ENCODE data around the gene LEFTY2. TPM values are rescaled to one million over a fixed set of nuclear protein-coding genes. Genes with fewer than 3 reads are reported as not detected.
"Not testable (repeated sequence)": the region's sequence is repeated elsewhere in the genome, so short reads cannot be mapped to it uniquely, and the experiment has no call there.

The LEFTY2 gene
- total RNA-seq, 1 experiment from 2014 or later = not detected

DNA sequence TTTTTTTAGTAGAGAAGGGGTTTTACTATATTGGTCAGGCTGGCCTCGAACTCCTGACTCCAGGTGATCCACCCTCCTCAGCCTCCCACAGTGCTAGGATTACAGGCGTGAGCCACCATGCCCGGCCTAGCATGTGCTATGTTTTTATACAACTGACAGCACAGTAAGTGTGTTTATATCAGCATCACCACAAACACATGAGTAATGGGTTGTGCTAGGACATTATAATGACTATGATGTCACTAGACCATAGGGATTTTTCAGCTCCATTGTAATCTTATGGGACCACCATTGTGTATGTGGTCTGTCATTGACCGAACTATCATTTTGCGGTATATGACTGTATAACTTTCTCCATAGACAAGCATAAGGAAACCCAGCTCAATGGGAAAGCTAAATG lies 6.3 kb downstream of the LEFTY2 start:
- Mint-ChIP-seq H3K36me3 (ENCODE audit: insufficient read depth, unreplicated experiment) (no peaks in the 10 kb centered on the region), H3K27me3 (ENCODE audit: insufficient read depth, unreplicated experiment) (no peaks in the 10 kb centered on the region), H3K27ac (ENCODE audit: low read depth, unreplicated experiment) (no peak overlapping the region), H3K4me1 (ENCODE audit: insufficient read depth, unreplicated experiment) (peaks cover 15% of the 10 kb centered on the region), H3K9me3 (ENCODE audit: unreplicated experiment) (no peaks in the 10 kb centered on the region), H3K4me3 (ENCODE audit: unreplicated experiment) (no peak overlapping the region)
- ChIA-PET POLR2A (interaction anchor here (0.9 to 8.4 kb wide), 4 partner anchors 11 to 159 kb away, joined by 3 to 120 read pairs (median 6); partner anchors contain the start of gene PYCR2), CTCF (interaction anchor here (0.6 to 1.2 kb wide), 4 partner anchors 12 to 396 kb away, joined by 3 to 5 read pairs (median 4); no protein-coding TSS in a partner anchor)
- TF ChIP-seq, protein P1, sequence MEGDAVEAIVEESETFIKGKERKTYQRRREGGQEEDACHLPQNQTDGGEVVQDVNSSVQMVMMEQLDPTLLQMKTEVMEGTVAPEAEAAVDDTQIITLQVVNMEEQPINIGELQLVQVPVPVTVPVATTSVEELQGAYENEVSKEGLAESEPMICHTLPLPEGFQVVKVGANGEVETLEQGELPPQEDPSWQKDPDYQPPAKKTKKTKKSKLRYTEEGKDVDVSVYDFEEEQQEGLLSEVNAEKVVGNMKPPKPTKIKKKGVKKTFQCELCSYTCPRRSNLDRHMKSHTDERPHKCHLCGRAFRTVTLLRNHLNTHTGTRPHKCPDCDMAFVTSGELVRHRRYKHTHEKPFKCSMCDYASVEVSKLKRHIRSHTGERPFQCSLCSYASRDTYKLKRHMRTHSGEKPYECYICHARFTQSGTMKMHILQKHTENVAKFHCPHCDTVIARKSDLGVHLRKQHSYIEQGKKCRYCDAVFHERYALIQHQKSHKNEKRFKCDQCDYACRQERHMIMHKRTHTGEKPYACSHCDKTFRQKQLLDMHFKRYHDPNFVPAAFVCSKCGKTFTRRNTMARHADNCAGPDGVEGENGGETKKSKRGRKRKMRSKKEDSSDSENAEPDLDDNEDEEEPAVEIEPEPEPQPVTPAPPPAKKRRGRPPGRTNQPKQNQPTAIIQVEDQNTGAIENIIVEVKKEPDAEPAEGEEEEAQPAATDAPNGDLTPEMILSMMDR (IDR thresholded peaks at IDR 0.05; ENCODE audit: unreplicated experiment) = no peak
- BruUV-seq (replicated peaks) = no TSS peak
- DNase-seq (ENCODE audit: unreplicated experiment) = no peak
- intact Hi-C loops (cut with micrococcal nuclease) = no loop called here

DNA sequence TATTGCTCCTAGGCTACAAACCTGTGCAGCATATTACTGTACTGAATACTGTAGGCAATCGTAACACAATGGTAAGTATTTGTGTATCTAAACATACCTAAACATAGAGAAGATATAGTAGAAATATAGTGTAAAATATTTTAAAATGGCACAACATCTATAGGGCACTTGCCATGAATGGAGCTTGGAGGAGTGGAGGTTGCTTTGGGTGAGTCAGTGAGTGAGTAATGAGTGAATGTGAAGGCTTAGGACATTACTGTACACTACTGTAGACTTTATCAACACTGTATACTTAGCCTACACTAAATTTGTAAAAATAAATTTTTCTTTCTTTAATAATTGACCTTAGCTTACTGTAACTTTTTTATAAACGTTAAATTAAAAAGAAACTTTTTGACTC lies 7.9 kb downstream of the LEFTY2 start:
- TF ChIP-seq, protein P1 (IDR thresholded peaks at IDR 0.05; ENCODE audit: unreplicated experiment) = no peak
- POLR2A ChIA-PET = interaction anchor here (0.6 to 8.4 kb wide), 7 partner anchors 10 to 397 kb away, joined by 3 to 120 read pairs (median 4); partner anchors contain the start of genes PYCR2, SRP9 and TMEM63A
- no peak overlapping the region for H3K4me3 Mint-ChIP-seq (ENCODE audit: unreplicated experiment)
- DNase-seq (ENCODE audit: unreplicated experiment) = peak; percentile 74
- H3K27ac Mint-ChIP-seq (ENCODE audit: low read depth, unreplicated experiment) = no peak overlapping the region
- H3K36me3 Mint-ChIP-seq (ENCODE audit: insufficient read depth, unreplicated experiment) = no peaks in the 10 kb centered on the region
- BruUV-seq (replicated peaks) = no TSS peak
- H3K9me3 Mint-ChIP-seq (ENCODE audit: unreplicated experiment) = no peaks in the 10 kb centered on the region
- CTCF ChIA-PET = interaction anchor here (0.5 to 1.0 kb wide), 3 partner anchors 11 to 78 kb away, joined by 3 to 5 read pairs (median 4); no protein-coding TSS in a partner anchor
- intact Hi-C loops (cut with micrococcal nuclease) = no loop called here
- H3K4me1 Mint-ChIP-seq (ENCODE audit: insufficient read depth, unreplicated experiment) = peaks cover 15% of the 10 kb centered on the region
- no peaks in the 10 kb centered on the region for H3K27me3 Mint-ChIP-seq (ENCODE audit: insufficient read depth, unreplicated experiment)

DNA sequence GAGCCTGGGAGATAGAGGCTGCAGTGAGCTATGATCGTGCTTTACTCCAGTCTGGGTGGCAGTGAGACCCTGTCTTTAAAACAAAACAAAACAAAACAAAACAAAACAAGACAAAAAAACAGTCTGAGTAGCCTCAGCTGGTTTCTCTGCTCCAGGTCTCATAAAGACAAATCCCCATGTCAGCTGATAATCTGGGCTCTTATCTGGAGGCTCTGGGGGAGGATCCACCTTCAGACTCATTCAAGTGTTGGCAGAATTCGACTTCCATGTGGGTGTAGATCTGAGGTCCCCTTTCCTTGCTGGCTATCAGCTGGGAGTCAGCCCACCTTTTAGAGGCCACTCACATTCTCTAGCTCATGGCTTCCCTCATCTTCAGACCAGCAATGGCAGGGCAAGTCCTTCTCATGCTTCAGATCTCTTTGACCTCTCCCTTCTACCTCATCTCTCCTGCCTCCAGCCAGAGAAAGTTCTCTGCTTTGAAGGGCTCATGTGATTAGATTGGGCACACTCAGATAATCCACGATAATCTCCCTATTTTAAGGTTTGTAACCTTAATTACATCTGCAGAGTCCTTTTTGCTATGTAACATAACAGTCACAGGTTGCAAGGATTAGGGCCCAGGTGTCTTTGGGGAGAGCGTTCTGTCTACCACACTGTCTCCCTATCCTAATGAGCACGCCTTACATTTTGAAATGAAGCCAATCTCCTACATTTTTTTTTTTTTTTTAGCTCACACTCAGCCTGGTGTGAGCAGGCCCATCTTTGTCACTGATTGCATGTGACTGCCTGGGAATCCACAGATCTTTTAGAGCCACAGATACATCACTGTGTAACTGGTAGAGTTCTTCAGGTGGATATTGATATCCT lies 9.5 kb downstream of the LEFTY2 start:
- H3K27me3 Mint-ChIP-seq (ENCODE audit: insufficient read depth, unreplicated experiment) = no peaks in the 10 kb centered on the region
- H3K9me3 Mint-ChIP-seq (ENCODE audit: unreplicated experiment) = no peaks in the 10 kb centered on the region
- intact Hi-C loops (cut with micrococcal nuclease) = no loop called here
- H3K4me3 Mint-ChIP-seq (ENCODE audit: unreplicated experiment) = no peak overlapping the region
- no TSS peak for BruUV-seq (replicated peaks)
- CTCF ChIA-PET = interaction anchor here (0.6 to 1.6 kb wide), 10 partner anchors 8 to 457 kb away, joined by 3 to 14 read pairs (median 4); partner anchors contain the start of gene TMEM63A
- TF ChIP-seq, protein P1 (IDR thresholded peaks at IDR 0.05; ENCODE audit: unreplicated experiment) = no peak
- DNase-seq (ENCODE audit: unreplicated experiment) = no peak
- no peak overlapping the region for H3K27ac Mint-ChIP-seq (ENCODE audit: low read depth, unreplicated experiment)
- POLR2A ChIA-PET = interaction anchor here (0.6 to 8.4 kb wide), 8 partner anchors 8 to 196 kb away, joined by 3 to 120 read pairs (median 4); partner anchors contain the start of genes EPHX1, PYCR2 and SRP9
- no peaks in the 10 kb centered on the region for H3K36me3 Mint-ChIP-seq (ENCODE audit: insufficient read depth, unreplicated experiment)
- peaks cover 6% of the 10 kb centered on the region for H3K4me1 Mint-ChIP-seq (ENCODE audit: insufficient read depth, unreplicated experiment)

GRCh38 chr1:225930566-225930965 lies 10.5 kb downstream of the LEFTY2 start:
- CTCF ChIA-PET = interaction anchor here (0.6 to 1.6 kb wide), 6 partner anchors 10 to 469 kb away, joined by 3 to 14 read pairs (median 4); partner anchors contain the start of gene TMEM63A

DNA sequence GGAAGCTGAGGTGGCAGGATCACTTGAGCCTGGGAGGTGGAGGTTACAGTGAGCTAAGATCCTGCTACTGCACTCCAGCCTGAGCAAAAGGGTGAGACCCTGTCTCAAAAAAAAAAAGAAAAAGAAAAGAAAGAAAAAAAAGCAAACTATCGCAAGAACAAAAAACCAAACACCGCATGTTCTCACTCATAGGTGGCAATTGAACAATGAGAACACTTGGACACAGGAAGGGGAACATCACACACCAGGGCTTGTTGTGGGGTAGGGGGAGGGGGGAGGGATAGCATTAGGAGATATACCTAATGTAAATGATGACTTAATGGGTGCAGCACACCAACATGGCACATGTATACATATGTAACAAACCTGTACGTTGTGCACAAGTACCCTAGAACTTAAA lies 11.6 kb downstream of the LEFTY2 start:
- ChIA-PET POLR2A (interaction anchor here (0.6 kb wide), 3 partner anchors 81 to 503 kb away, joined by 3 to 4 read pairs (median 4); no protein-coding TSS in a partner anchor), CTCF (interaction anchor here (0.6 to 0.9 kb wide), 6 partner anchors 47 to 497 kb away, joined by 3 to 4 read pairs (median 3); no protein-coding TSS in a partner anchor)
- intact Hi-C loops (cut with micrococcal nuclease); H3K27ac Mint-ChIP-seq (ENCODE audit: low read depth, unreplicated experiment); H3K4me3 Mint-ChIP-seq (ENCODE audit: unreplicated experiment); H3K36me3 Mint-ChIP-seq (ENCODE audit: insufficient read depth, unreplicated experiment); DNase-seq (ENCODE audit: unreplicated experiment); H3K9me3 Mint-ChIP-seq (ENCODE audit: unreplicated experiment); BruUV-seq (replicated peaks); H3K4me1 Mint-ChIP-seq (ENCODE audit: insufficient read depth, unreplicated experiment); H3K27me3 Mint-ChIP-seq (ENCODE audit: insufficient read depth, unreplicated experiment): not testable (repeated sequence)

More at GRCh38 chr1:225930566-225930965, 10.5 kb downstream of the LEFTY2 start:
- TF ChIP-seq, protein P1 (IDR thresholded peaks at IDR 0.05; ENCODE audit: unreplicated experiment) = no peak
- POLR2A ChIA-PET = interaction anchor here (0.8 to 8.4 kb wide), 4 partner anchors 7 to 195 kb away, joined by 3 to 120 read pairs (median 3); partner anchors contain the start of genes PYCR2 and SRP9
- Mint-ChIP-seq H3K27me3 (ENCODE audit: insufficient read depth, unreplicated experiment) (no peaks in the 10 kb centered on the region), H3K4me3 (ENCODE audit: unreplicated experiment) (no peak overlapping the region), H3K4me1 (ENCODE audit: insufficient read depth, unreplicated experiment) (no peaks in the 10 kb centered on the region), H3K36me3 (ENCODE audit: insufficient read depth, unreplicated experiment) (no peaks in the 10 kb centered on the region), H3K27ac (ENCODE audit: low read depth, unreplicated experiment) (no peak overlapping the region), H3K9me3 (ENCODE audit: unreplicated experiment) (no peaks in the 10 kb centered on the region)
- intact Hi-C loops (cut with micrococcal nuclease) = no loop called here
- BruUV-seq (replicated peaks) = no TSS peak
- DNase-seq (ENCODE audit: unreplicated experiment) = no peak

All from MCF 10A (cell line).